ENCODE measurements around the gene CTXND1.

The CTXND1 gene

GRCh38 chr15:80169768-80170357 lies 82.2 kb downstream of the CTXND1 start:
- DNase-seq = no peak
- in situ Hi-C loops (cut with MboI; ENCODE audit: low pct_unique_long_range_greater_than_20kb, low sequenced_read_pairs) = loop anchor here (25.0 kb wide), 1 partner anchor 283 kb away; the partner anchor contains the start of gene MTHFS

DNA sequence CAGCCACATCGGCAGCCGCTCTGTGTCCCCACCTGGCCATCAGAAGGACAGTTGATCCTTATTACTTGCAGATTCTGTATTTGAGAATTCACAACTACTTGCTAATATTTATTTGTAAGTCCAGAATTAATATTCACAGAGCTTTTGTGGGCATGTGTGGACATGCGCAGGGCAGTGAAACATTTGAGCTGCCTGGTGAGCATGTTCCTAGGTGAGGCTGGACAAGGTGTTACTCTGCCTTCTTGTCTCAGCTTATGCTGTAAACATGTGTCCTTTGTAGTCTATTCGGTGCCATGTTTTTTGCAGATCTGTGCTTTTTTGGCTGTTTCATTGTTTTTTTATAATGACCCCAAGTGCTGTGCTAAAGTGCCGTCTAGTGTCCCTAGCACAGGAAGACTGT lies 83.6 kb downstream of the CTXND1 start:
- in situ Hi-C loops (cut with MboI; ENCODE audit: low pct_unique_long_range_greater_than_20kb, low sequenced_read_pairs) = loop anchor here (25.0 kb wide), 1 partner anchor 281 kb away; the partner anchor contains the start of gene MTHFS
- DNase-seq = no peak

DNA sequence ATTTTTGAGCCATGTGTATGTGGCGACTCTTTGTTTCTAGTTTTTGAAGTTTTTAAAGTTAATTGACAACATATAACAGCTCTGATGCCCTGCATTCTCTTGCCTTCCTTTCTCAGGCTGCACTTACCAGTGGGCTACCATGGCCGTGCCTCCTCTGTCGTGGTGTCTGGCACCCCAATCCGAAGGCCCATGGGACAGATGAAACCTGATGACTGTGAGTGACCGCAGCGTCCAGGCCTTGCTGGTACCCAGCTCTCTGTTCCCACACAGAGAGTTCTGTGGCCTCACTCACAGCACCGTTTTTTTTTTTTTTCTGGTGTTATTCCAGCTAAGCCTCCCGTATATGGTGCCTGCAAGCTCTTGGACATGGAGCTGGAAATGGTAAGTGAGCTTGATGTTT lies 84.1 kb downstream of the CTXND1 start:
- DNase-seq = no peak
- in situ Hi-C loops (cut with MboI; ENCODE audit: low pct_unique_long_range_greater_than_20kb, low sequenced_read_pairs) = loop anchor here (25.0 kb wide), 1 partner anchor 281 kb away; the partner anchor contains the start of gene MTHFS

DNA sequence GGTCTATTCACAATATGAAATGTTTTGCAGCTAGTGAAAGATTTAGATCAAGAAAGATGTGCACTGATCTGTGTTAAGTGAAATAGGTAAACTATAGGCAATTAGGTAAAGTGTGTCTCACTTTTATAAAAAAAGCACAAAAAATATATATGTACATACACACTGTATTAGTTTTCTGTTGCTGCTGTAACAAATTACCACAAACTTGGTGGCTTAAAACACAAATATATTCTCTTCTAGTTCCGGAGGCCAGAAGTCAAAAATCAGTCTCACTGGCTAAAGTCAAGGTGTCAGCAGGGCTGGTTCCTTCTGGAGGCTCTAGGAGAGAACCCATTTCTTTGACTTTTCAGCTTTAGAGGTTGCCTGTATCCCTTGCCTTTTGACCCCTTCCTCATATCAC lies 88.1 kb downstream of the CTXND1 start:
- DNase-seq = peak; percentile 38
- in situ Hi-C loops (cut with MboI; ENCODE audit: low pct_unique_long_range_greater_than_20kb, low sequenced_read_pairs) = loop anchor here (25.0 kb wide), 1 partner anchor 277 kb away; the partner anchor contains the start of gene MTHFS

DNA sequence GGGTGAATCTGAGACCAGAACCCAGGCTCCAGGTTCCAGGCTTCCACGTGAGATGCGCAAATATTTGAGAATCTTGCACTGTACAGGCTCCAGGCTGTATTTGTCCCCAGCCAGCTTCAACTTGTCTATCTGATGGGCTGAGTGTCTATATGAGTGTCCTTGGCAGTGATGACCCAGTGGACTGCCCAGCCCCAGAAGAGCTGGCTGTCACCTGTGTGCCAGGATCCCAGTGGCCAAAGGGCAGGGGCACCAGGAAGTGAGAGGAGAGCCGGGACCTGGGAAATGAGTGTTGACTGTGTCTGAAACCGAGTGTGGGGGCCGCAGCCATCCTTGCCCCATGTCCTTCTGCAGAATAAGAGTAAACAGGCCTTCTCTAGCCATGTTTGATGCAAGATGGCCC lies 88.8 kb downstream of the CTXND1 start:
- in situ Hi-C loops (cut with MboI; ENCODE audit: low pct_unique_long_range_greater_than_20kb, low sequenced_read_pairs) = loop anchor here (25.0 kb wide), 1 partner anchor 276 kb away; the partner anchor contains the start of gene MTHFS
- DNase-seq = no peak

GRCh38 chr15:80162059-80162554 lies 89.9 kb downstream of the CTXND1 start:
- DNase-seq = no peak
- in situ Hi-C loops (cut with MboI; ENCODE audit: low pct_unique_long_range_greater_than_20kb, low sequenced_read_pairs) = loop anchor here (25.0 kb wide), 1 partner anchor 275 kb away; the partner anchor contains the start of gene MTHFS

DNA sequence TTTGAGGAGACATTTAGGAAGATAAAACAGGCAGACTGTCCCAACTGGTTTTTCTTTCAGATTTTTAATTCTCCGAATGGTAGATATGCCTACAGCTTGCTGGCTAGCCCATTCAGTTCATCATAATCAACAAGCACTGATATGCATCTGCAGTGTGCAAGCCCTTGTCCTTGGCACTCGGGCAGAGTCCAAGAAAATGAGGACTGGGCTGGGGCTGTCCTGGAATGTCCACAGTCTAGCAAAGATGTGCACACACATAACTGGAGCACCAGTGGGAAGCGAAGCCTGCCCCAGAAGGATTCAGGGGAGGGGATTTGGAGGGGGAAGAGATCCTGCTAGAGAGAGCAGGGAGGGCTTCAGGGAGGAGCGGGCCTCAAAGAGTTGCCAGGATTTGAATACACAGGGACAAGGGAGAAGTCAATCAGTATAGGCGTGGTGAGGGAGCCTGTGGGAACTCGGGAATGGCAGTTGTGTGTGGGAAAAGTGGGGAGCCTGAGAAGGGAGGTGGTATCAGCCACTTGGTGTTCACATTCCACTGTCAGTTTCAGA lies 90.5 kb downstream of the CTXND1 start:
- in situ Hi-C loops (cut with MboI; ENCODE audit: low pct_unique_long_range_greater_than_20kb, low sequenced_read_pairs) = loop anchor here (25.0 kb wide), 1 partner anchor 274 kb away; the partner anchor contains the start of gene MTHFS
- DNase-seq = no peak

DNA sequence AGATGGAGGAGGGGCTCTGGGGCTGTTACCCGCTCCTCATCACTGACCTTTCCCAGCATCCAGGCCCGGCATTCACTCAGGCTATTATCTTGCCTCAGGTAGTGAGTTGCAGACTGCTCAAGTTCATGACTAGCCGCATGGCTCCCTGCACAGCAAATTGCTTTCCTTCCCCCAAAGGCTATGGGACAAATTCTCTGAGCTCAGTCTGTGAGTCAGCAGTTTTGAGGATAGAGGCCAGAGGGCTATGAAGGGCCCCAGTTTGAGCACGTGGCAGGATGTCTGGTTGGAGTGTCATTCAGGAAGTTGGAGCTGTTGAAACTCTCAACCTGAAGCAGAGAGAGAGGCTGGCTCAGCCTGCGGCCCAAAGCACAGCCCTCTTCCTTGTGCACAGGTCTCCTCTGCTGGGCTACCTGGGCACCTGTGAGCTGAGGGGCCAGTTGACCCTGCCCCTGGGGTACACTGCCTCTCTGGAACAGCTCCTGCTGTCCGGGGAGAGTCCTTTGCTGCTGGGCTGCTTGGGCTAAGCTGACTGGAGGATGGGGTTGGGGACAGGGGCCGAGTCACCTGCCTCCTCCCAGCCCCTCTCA lies 91.3 kb downstream of the CTXND1 start:
- in situ Hi-C loops (cut with MboI; ENCODE audit: low pct_unique_long_range_greater_than_20kb, low sequenced_read_pairs) = loop anchor here (25.0 kb wide), 1 partner anchor 273 kb away; the partner anchor contains the start of gene MTHFS
- peak; percentile 99 for DNase-seq

- in situ Hi-C loops (cut with MboI; ENCODE audit: low pct_unique_long_range_greater_than_20kb, low sequenced_read_pairs) = loop anchor here (25.0 kb wide), 1 partner anchor 273 kb away; the partner anchor contains the start of gene MTHFS
- DNase-seq = no peak
Measured at GRCh38 chr15:80159811-80160569, 92.0 kb downstream of the CTXND1 start.

DNA sequence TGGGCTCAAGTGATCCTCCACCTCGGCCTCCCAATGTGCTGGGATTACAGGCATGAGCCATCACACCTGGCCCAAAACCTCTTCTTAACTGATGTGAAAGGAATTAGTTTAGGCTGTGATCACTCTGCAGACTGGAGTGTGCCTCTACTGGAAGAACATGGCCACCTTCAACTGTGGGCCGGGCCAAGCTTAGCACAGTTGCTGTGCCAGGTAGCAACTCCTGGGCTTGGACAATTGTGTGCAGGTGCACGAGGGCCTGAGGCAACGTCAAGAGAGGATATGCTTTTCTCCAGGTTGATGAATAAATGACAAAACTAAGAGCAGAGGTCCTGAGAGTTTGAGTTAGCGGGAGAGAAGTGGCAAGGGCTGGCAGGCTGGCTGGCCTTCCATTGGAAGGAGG lies 92.7 kb downstream of the CTXND1 start:
- in situ Hi-C loops (cut with MboI; ENCODE audit: low pct_unique_long_range_greater_than_20kb, low sequenced_read_pairs) = loop anchor here (25.0 kb wide), 1 partner anchor 272 kb away; the partner anchor contains the start of gene MTHFS
- no peak for DNase-seq

DNA sequence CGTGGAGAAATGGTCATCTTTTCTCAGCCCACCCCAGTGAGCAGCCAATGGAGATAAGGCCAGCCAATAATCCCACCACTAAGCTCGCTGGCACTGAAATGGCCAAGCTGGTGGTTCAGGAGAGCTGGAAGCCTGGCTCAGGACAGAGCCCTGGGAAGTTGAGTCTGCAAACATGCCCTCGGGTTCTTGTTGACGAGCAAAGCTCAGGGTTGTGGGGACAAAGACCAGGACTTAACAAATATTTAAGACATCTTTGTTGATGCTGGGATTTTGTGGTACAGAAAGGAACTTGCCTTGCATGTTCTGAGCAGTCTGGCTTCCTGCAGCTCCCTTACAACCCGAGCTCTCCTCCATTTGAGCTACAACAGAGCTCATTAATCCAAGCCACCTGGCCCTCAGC lies 94.8 kb downstream of the CTXND1 start:
- DNase-seq = peak; percentile 52
- in situ Hi-C loops (cut with MboI; ENCODE audit: low pct_unique_long_range_greater_than_20kb, low sequenced_read_pairs) = loop anchor here (25.0 kb wide), 1 partner anchor 270 kb away; the partner anchor contains the start of gene MTHFS

DNA sequence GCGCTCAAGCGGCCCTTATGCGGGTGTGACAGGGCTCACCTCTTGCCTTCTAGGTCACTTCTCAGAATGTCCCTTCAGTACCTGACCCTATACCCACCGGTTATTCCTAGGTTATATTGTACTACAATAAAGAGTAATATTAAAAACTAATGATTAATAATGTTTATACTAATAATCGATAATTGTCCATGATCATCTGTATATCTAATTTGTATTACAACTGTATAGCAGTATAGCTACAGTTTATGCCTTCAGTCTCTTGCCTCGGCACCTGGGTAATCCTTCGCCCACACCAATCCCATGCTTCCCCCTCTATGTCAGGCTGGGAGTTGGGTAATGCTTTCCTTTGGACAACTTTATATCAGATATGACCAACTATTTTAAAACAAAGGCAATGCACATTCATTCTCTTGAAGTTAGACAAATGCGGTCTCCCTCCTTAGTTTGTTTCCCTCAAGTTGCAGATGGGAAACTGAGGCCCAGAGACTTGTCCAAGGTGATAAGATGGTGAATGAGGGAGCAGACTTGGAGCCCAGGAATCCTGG lies 95.8 kb downstream of the CTXND1 start:
- in situ Hi-C loops (cut with MboI; ENCODE audit: low pct_unique_long_range_greater_than_20kb, low sequenced_read_pairs) = loop anchor here (25.0 kb wide), 1 partner anchor 269 kb away; the partner anchor contains the start of gene MTHFS
- no peak for DNase-seq

DNA sequence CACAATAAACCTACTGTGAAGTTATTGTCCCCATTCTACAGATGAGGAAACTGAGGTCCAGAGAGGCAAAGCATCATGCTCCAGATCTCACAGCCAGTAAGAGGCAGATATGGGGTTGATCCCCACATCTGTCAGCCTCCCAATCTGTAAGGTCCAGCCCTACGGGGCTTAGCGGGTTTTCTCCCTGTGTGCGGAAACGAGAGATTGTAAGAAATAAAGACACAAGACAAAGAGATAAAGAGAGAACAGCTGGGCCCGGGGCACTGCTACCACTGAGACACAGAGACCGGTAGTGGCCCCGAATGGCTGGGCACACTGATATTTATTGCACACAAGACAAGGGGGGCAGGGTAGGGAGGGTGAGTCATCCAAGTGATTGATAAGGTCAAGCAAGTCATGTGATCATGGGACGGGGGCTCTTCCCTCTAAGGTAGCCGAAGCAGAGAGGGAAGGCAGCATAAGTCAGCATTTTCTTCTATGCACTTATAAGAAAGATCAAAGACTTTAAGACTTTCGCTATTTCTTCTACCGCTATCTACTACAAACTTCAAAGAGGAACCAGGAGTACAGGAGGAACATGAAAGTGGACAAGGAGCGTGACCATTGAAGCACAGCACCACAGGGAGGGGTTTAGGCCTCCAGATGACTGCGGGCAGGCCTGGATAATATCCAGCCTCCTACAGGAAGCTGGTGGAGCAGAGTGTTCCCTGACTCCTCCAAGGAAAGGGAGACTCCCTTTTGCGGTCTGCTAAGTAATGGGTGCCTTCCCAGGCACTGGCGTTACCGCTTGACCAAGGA lies 96.4 kb downstream of the CTXND1 start:
- in situ Hi-C loops (cut with MboI; ENCODE audit: low pct_unique_long_range_greater_than_20kb, low sequenced_read_pairs) = loop anchor here (25.0 kb wide), 1 partner anchor 268 kb away; the partner anchor contains the start of gene MTHFS
- peak; percentile 88 for DNase-seq

DNA sequence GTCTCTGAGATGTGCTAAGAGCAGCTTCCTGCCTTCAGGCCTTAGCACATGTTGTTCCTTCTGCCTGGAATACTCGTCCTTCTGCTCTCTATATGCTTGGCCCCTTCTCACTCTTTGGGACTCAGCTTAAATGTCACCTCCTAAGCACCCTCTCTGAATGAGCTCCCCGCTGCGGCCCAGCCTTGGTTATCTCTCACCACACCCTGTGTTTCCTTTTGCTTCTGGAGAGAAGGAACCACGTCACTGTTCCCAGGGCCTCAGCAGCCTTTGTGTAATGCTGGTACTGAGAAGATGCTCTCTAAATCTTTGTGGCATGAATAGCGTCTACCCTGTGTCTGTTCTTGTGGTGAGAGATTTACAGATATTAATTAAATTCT lies 97.0 kb downstream of the CTXND1 start:
- in situ Hi-C loops (cut with MboI; ENCODE audit: low pct_unique_long_range_greater_than_20kb, low sequenced_read_pairs) = loop anchor here (25.0 kb wide), 1 partner anchor 268 kb away; the partner anchor contains the start of gene MTHFS
- peak; percentile 52 for DNase-seq

GRCh38 chr15:80154336-80154735 lies 97.7 kb downstream of the CTXND1 start:
- no peak for DNase-seq
- in situ Hi-C loops (cut with MboI; ENCODE audit: low pct_unique_long_range_greater_than_20kb, low sequenced_read_pairs) = loop anchor here (25.0 kb wide), 1 partner anchor 267 kb away; the partner anchor contains the start of gene MTHFS

DNA sequence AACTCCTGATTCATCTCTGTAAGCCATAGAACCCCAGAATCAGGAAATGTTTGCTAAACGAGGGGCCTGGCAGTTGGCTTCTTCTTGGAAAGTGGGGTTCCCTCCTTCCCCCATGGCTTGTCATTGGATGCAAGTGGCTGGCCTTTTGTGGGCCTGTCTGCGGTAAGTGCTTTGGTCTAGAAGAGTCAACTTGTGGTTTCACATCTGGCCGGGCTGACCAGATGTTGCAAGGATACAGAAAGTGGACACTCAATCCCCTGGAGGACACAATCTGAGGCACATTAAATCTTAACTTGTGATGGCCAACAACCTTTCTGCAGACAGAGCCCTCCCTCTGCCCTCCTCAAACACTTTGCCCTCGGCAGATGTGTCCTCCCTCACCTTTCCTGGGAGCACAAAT lies 98.1 kb downstream of the CTXND1 start:
- peak; percentile 33 for DNase-seq
- in situ Hi-C loops (cut with MboI; ENCODE audit: low pct_unique_long_range_greater_than_20kb, low sequenced_read_pairs) = loop anchor here (25.0 kb wide), 1 partner anchor 267 kb away; the partner anchor contains the start of gene MTHFS

Measured in KBM-7 (cell line).